GM21528 (cell line): ENCODE results near the gene NPTN.

Experiments used
- ATAC-seq: cut with Tn5 transposase; IDR thresholded peaks from one replicate; pipeline ENCODE4 v1.9.1; 2021; ENCODE audit warnings: mild to moderate bottlenecking, moderate library complexity; ENCODE audit not compliant: unreplicated experiment, low FRiP score

NPTN gene

GRCh38 chr15:73530649-73531048 is 102.5 kb downstream of the NPTN start:
- ATAC-seq = no peak

GRCh38 chr15:73527598-73527997 is 105.6 kb downstream of the NPTN start:
- ATAC-seq = no peak

- no peak for ATAC-seq
These were observed 108.3 kb downstream of the NPTN start for GRCh38 chr15:73524919-73525318.

GRCh38 chr15:73522011-73522410 is 111.2 kb downstream of the NPTN start:
- no peak for ATAC-seq

DNA sequence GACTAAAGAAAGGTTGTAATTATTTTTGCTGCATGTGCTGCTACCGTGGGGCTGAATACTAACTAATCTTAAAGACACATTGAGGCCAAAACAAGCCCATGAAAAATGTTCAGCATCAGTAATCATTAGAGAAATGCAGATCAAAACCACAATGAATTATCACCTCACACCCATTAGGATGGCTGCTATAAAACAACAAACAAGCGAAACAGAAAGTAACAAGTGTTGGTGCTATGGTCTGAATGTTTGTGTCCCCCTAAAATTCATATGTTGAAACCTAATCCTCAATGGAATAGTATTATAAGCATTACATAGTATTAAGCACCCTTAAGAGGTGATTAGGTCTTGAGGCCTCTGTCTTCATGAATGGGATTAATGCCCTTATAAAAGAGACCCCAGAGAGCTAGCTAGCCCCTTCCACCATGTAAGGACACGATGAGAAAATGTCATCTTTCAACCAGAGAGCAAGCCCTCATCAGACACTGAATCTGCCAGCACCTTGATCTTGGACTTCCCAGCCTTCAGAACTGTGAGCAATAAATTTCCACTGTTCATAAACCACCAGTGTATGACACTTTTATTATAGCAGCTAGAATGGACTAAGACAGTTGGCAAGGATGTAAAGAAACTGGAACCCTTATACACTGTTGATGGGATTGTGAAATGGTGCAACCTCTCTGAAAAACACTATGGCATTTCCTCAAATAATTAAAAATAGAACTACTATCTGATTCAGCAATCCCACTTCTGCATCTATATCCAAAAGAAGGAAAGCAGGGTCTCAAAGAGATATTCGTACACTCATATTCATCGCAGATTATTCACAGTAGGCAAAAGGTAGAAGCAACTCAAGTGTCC is 114.1 kb downstream of the NPTN start:
- no peak for ATAC-seq

DNA sequence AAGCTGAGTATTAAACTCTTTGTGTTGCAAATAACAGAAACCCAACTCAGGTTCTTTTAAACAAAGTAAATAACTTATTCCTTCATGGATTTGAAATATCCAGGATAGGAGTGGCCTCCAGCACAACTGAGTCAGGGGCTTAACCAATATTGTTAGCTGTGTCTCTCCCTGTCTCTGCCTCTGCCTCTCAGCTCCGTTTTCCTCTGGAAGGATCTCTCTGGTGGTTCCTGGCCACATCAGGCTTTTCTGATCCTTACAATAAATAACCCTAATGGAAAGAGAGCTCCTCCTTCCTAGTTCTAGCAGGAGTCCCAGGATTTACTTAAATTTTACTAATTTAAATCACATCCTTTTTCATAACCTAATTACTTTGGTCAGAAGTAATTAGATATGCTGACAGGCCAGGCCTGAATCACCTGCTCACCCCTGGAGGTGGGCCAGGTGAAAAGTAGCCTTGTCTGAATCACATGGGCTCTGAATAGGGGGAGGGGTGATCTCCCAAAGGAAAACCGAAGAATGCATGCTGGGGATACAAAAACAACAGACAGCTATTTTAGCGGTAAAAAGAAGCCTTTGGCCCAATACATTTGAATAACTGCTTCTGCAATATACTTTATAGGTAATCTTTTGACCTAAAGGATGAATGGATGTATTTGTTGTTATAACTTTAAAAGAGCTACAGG is 114.9 kb downstream of the NPTN start:
- ATAC-seq = no peak

DNA sequence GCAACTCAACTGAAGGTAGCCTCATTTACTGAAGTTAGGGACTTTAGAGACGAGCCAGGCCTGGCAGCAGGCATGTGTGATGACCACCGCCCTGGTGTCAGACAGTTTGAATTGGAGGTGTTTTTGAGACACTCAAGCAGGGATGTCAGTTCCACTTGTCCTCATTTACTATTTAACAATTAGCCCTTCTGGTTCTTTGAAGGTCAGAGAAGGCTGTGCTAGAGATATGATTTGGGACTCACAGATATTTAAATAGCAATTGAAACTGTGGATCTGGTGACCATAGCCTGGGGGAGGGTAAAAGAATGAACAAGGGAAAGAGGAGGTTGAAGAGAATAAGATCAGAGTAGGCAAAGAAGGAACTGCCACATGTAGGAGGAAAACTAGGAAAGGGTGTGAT is 115.6 kb downstream of the NPTN start:
- no peak for ATAC-seq

- ATAC-seq = no peak
These were observed 117.7 kb downstream of the NPTN start for GRCh38 chr15:73515527-73515926.
